CD4-positive, alpha-beta T cell treated with Interleukin-10 for 1 hour (primary cell): ENCODE results near the gene SCG5.

Experiments used
- DNase-seq: peaks from one replicate; pipeline ENCODE4 v3.0.0-alpha.2; 2020

SCG5 gene

GRCh38 chr15:32692286-32692685 lies 50.8 kb downstream of the SCG5 start:
- DNase-seq, result no peak

DNA sequence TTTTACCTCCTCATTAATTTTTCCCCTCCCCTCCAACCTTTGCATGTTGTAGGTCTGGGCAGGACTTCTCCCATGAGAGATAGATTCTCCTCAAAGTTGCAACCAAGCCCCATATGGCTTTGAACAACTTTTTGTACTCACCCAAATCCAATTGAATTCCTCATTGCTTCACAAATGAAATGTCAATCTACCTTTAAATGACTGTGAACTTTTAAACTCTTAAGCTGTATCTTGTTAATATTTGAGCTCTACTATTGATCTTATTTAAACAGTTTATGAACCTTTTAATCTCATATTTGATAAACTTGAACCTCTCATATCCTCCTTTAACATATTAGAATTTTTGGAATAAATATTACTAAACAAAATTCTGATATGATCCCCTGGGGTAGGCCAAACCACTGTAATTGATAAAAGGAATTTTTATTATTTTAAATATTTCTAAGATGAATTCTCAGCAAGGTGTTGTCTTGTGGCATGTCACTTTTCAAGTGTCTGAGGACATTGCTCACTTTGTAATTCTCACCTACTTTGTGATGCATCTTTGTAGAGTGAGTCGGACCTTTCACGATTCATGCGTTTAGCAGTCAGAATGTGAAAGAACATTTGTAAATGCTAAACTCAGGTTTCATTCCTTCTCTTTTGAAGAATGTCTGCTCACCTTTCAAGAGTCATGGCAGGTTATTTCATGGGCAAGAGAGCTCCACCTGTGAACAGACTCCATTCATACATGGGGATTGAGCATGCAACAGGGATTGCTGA lies 52.9 kb downstream of the SCG5 start:
- DNase-seq, result no peak

GRCh38 chr15:32698773-32699390 lies 57.4 kb downstream of the SCG5 start:
- no peak for DNase-seq

DNA sequence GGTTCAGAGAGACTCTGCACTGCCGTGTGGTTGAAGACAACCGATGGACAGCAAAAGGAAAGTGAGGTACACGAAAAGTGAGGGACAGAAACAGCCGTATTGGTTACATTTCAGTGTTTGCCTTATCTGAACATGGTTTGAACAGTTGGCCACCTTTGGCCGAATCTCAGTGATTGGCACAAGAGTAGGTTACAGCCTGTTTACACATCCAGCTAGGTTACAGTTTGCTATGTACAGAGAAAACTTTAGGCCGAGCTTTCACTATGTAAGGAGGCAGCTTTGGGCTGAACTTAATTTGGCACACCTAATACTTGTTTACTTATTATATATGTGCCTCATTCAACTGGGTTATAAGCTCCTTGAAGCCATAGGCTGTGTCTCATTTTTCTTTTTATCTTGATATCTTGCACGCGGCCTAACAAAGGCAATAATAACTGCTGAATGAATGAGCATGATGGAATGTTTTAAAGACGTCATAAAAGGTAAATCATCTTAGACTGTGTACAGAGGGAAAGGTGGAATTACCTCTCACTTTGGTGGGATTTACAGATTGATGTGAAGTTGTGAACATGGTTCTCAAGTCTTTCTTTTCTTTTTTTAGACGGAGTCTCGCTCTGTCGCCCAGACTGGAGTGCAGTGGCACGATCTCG lies 59.1 kb downstream of the SCG5 start:
- DNase-seq, result no peak

DNA sequence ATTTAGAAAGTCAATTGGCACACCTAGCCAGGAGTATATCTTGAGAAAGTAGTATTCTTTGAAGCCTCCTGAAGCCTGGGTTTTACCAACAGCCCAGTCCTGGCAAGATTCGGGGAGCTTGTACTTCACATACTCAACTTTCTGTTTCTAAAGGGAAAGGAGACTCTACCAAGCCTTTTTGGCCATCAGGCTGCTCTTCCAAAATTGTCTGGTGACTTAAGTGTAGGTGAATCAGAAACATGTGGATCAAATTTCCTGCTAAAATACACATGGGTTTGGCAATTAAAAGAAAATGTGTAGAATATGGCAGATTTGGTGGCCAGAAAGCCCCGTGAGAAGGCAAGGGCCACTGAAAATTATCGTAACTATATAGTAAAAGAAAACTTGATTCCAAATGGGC lies 60.4 kb downstream of the SCG5 start:
- DNase-seq, result no peak

DNA sequence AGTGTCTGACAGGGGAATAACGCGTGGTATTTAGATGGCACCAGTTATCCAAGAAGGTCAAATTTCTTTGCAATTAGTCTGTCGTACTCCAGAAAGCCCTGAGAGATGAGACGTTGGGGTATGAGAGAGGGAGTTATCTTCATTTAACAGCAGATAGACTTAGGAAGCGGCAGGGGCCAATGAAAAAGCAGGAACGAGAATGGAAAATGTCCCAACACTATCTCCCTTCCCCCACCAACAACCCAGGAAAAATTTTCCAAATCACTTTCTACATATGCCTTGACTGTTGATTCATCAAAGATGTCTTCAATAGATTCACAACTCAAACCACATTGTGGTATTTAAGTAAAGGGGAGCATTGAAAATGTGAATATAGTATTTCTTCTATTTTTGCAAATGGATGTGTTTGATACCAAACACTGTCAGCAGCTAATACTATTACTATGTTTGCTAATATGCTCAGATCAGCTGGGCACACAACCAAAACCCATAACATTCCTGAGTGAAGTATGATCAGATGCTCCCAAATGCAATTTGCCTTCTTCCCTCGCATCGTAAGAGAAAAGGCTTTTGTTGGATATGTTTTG lies 63.0 kb downstream of the SCG5 start:
- no peak for DNase-seq

- no peak for DNase-seq
These were observed 63.9 kb downstream of the SCG5 start for GRCh38 chr15:32705446-32705845.

GRCh38 chr15:32706704-32707103 lies 65.2 kb downstream of the SCG5 start:
- no peak for DNase-seq

DNA sequence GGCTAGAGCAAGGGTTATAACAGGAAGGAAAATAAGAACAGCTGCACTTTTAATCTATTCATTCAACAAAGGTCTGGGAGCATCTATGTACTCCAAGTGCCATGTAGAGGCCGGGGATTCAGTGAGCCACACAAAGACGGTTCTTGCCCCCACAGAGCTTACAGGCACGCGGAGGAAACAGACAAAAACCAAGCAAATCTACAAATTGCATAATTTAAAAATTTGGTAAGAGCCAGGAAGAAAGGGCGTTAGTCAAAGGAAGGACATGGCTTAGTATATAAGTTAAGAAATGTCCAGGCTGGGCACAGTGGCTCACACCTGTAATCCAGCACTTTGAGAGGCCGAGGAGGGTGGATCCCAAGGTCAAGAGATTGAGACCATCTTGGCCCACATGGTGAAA lies 65.9 kb downstream of the SCG5 start:
- no peak for DNase-seq

- no peak for DNase-seq
These were observed 68.0 kb downstream of the SCG5 start for GRCh38 chr15:32709295-32710033.

DNA sequence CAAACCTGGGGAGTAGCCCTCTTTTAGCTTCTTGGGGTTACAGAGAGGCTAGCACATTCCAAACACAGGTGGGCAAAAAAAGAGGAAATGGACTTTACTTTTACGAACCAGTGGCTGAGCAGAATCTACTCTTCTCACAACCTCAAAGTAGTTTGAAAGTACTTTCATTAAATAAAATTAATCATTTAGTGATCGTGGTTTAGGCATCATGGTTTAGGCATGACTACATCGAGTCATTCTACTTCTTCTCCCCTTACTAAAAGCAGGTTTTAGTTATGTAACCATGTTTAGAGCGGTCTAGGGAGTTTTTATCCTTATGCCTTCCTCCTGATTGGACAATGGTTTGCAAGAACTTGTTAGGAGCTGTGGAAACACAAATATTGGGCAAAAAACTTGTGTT lies 73.8 kb downstream of the SCG5 start:
- no peak for DNase-seq

- DNase-seq, result no peak
These were observed 74.9 kb downstream of the SCG5 start for GRCh38 chr15:32716216-32716914.

DNA sequence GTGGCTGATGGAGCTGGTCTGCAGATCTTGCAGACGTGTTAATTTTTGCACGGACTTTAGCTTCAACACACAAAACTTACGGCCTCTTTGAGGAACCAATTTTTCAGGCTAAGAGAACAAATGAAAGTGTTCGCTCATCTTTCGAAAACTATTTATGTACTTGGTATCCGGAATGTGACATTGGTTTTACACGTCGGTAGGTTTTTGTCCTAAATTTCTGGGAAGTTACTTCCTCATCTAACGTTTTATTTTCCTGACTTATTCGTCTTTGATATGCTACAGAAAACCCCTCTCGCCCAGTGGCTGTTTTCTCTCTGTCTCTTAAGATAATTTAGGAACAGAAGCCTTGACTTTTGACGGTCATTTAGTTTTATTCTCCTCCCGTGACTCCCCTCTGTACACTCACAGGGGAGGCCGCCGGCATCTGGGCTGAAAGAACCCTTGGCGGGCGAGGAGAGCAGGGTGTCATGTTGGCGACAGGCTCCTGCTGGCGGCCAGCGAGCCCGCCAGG lies 75.5 kb downstream of the SCG5 start:
- DNase-seq, result no peak

DNA sequence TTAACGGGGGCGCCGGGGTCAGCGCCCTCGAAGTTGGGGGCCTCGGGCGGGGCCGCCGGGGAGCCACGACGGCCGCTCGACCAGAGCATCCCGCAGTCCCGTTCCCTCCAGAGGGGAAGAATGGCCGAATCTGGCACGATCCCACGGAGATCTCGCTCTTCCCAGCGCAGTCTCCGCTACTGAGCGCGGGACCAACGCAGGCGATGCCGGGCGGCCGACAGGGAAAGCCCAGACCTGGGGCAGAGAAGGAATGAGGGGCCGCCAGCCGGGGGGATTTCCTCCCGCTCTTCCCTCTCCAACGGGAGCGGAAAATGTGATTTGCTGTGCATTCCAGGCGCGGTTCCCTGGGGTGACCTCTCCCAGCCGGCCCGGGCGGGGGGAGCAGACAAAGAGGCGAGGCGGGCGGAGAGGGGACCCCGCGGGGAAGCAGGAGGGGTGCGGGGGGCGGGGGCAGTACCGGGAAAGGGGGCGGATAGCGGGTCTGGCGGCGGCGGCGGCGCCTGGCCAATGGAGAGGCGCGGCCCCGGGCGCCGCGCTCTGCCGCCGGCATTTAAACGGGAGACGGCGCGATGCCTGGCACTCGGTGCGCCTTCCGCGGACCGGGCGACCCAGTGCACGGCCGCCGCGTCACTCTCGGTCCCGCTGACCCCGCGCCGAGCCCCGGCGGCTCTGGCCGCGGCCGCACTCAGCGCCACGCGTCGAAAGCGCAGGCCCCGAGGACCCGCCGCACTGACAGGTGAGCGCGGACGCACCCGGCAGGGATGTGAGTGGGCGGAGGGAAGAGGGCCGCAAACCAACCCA lies 76.1 kb downstream of the SCG5 start, which contains the start of gene GREM1:
Gene GREM1, plus strand, starts transcription at position 579 of the 801 bp plus-strand sequence. CDS start 12,687 bp downstream, outside the sequence.
- DNase-seq, result no peak

- DNase-seq, result no peak
These were observed 76.8 kb downstream of the SCG5 start for GRCh38 chr15:32718227-32718820.

GRCh38 chr15:32718821-32719716 lies 77.6 kb downstream of the SCG5 start:
- no peak for DNase-seq

DNA sequence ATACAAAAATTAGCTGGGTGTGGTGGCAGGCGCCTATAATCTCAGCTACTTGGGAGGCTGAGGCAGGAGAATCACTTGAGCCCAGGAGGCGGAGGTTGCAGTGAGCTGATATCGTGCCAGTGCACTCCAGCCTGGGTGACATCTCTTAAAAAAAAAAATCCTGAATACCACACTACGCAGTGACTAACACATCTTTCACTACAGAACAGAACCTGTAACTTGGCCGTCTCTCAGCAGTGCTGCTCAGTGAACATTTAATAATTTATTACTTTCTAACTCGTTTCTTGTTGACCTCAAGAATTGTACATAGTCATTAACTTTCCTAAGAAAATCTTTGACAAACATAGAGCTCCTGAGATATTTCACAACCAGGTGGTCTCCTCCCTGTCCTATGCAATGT lies 80.1 kb downstream of the SCG5 start:
- no peak for DNase-seq

- DNase-seq, result no peak
These were observed 80.6 kb downstream of the SCG5 start for GRCh38 chr15:32722136-32722535.

DNA sequence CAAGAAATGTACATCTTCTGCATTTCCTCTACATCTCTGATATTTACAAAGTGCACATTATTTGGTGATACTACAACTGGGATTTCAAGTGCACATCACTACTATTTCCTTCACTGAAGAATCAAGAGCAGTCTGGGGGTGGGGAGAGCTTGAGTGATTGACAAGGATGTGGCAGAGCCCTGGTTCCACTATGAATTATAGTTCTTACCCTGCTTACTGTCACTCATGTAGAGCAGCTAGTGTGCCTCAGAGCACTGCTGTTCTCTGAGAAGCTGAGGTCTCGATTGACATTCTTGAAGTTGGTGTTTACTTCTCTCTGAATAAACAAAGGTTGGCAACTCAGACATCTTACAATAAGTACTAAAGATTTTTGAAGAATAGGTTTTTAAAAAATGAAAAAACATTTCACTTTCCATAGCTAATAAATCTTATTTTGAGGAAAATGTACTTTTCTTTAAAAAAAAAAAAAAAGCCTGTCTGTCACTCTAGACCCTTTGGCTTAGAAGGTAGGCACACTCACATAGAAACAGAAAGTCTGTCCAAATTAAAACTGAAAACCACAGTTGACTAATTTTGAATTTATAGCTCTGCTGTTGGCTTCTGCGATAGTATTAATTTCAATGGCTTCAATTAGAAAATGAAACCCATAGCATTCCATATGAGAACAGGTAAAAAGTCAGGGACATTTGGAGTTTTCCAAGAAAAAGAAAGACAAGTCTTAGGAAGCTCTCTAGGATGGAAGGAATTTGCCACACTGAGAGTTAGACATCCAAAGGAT lies 81.8 kb downstream of the SCG5 start:
- DNase-seq, result no peak
